ENCODE results near the gene RPS21.

GRCh38 chr20:62430311-62430853 is 43.5 kb downstream of the RPS21 start:
- no peak for TF ChIP-seq POLR2A (IDR thresholded peaks at IDR 0.05)
- TF ChIP-seq CTCF (IDR thresholded peaks at IDR 0.05), result no peak

Measured in adrenal gland (tissue), 5 donors.